M059J (cell line): Measurements from ENCODE around the gene EPN2. TPM values are rescaled to one million over a fixed set of nuclear protein-coding genes. Genes with fewer than 3 reads are reported as not detected.

Experiments used
- DNase-seq: peaks from one replicate; pipeline ENCODE4 v3.0.0-alpha.2; 2012; ENCODE audit warnings: low read depth
- total RNA-seq: library from RNA; depleted of rRNA; stranded (reverse); fragments of >200 nt; shearing (Covaris generic); gene quantifications from 2 replicates; pipeline ENCODE4 v1.2.3, GENCODE V29; 2014

The EPN2 gene
- total RNA-seq, 1 experiment from 2014 or later: 19.1 TPM

DNA sequence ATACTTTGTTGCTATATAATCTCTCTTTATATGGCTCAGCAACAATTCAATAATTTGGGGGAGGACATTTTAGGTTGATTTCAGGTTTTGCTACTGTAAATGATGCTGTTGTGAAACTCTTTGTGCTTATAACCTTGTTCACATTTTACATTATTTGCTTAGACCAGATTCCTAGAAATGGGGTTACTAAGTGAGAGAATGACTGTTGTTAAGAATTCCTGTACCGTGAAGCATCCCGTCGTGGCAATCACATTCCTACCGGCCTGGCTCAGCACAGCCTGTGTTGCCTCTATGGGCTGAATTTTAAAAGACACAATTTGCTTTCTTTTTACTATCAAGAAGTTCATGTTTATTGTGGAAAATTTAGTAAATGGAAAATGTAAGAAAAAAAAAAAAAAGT lies 94.0 kb downstream of the EPN2 start:
- peak; percentile 72 for DNase-seq

DNA sequence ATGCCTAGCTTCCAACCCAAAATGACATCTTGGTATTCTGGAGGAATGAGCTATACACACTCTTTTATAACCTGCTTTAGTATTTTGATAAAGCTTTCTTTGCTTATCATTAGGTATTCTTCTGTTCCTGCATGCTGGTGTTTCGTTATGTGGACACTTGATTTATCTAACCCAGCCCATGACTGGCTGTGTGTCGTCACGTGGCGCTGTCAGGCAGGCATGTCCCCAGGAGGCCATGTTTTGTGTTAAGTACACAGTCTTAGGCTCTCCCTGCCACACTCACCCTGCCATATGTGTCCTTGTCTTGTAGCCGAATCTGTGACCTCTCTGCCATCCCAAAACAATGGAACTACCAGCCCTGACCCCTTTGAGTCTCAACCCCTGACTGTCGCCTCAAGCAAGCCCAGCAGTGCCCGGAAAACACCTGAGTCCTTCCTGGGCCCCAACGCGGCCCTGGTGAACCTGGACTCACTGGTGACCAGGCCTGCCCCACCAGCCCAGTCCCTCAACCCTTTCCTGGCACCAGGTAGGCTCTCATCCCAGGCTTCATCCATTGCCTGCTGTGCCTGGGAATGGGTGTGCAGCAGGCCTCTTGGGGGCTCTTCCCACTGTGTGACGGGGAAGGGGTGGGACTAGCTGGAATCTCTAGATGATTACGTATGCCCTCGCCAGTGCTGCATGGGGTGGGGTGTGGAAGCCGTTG lies 94.5 kb downstream of the EPN2 start:
- DNase-seq: no peak

DNA sequence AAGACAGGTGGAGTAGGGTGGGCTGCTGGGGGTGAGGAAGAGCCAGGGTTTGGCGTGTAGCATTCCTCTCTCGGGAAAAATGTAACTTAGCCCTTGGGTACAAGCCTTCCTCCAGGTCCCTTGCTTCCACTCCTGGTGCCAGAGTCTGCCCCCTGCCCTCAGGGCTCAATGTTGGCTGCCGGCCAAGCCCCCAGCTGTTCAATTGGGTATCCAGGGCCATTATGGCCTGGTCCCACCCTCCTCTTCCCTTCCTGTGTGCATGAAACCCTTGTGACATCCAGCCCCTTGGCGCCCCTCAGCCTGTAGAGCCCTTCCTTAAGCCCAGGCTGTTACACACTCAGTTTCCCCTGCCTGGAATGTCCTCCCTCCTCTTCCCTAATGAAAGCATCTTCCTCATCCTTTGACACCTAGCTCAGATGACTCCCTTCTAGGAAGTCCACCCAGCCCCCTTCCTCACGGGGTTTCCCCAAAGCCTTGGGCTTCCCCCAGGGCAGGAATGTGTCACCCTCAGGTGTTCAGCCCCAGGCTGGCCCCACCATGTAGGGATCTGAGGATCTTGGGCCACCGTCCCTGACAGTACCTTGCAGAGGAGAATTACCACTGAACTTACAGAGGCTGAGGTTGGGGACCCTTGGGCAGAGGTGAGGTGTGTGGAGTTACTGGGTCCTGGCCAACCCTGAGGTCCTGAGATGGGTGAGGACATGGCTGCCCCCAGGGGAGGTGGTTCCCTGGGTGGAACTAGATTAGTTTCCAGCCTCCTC lies 95.4 kb downstream of the EPN2 start:
- no peak for DNase-seq

DNA sequence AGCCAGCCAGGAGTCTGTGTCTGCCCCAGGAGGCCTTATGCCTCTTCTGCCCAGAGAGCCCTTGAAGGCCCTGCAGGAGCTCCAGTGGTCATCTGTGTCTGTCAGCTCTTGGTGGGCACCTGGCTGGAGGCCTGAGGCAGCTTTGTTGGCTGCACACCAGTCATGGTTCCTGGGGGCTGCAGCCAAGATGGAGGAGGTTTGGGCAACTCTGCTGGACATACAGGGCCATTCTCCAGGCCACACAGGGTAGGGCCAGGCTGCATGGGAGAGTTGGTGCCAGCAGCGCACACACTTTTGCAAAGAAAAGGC lies 95.9 kb downstream of the EPN2 start:
- DNase-seq: no peak

DNA sequence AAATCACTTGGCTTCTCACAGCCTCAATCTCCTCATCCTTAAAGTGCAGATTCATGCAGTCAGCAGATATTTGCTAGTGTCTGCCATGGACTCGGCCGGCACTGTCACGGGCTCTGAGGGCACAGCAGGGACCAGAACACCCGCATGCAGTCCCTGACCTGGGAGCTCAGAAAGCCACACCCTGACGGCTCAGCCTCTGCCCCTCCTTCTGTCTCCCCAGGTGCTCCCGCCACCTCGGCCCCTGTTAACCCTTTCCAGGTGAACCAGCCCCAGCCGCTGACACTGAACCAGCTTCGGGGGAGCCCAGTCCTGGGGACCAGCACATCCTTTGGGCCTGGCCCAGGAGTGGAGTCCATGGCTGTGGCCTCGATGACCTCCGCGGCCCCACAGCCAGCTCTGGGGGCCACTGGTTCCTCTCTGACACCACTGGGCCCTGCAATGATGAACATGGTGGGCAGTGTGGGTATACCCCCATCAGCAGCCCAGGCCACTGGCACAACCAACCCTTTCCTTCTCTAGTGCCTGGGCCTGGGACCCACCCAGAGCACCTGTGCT lies 96.6 kb downstream of the EPN2 start:
- DNase-seq: no peak

DNA sequence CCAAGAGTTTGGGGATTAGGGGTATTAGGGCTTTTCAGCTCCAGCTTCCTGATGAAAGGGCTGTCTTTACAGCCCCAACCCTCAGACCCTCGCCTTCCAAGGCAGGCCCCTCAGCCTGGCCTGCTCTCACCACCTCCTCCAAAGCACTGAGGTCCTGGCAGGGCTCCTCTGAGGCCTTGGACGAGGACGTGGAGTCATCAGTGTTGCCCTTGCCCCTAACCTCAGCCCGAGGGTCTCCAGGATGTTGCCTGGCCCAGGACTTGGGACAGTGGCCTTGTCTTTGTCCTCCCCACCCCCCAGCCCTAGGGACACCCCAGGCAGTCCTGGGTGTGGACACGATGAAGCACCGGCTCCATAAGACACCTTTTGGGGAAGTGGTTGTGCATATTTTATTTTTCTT lies 97.2 kb downstream of the EPN2 start:
- DNase-seq: no peak

DNA sequence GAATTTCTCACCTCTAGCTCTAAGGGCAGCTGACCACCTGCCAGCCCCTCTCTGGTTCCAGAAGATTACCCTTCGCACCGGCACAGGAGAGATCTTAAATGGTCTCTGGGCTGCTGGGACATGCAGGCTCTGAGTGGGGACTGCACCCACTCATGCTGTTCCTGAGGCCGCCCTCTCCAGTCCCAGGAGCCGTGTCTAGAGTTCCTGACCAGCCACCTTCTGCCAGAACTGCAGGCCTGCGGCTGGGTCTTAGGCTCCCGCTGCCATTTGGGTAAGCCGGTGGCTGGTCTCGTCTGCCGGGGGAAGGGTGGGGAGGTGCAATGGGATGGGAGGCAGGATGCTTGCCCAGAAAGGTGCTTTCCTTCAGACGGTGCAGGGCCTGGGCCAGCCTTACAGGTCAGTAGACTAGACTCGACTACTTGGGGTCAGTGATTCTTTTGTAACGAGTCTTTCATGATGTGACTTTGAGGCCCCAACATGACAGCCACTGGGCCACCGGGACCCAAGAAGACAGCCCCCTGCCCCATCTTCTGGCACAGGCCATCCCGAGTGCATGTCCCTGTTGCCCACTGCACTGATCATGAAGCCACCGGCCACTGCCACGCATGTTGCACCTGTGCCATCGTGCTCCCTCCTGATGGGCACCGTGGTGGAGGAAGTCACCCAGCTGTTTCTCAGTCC lies 98.9 kb downstream of the EPN2 start:
- no peak for DNase-seq

DNA sequence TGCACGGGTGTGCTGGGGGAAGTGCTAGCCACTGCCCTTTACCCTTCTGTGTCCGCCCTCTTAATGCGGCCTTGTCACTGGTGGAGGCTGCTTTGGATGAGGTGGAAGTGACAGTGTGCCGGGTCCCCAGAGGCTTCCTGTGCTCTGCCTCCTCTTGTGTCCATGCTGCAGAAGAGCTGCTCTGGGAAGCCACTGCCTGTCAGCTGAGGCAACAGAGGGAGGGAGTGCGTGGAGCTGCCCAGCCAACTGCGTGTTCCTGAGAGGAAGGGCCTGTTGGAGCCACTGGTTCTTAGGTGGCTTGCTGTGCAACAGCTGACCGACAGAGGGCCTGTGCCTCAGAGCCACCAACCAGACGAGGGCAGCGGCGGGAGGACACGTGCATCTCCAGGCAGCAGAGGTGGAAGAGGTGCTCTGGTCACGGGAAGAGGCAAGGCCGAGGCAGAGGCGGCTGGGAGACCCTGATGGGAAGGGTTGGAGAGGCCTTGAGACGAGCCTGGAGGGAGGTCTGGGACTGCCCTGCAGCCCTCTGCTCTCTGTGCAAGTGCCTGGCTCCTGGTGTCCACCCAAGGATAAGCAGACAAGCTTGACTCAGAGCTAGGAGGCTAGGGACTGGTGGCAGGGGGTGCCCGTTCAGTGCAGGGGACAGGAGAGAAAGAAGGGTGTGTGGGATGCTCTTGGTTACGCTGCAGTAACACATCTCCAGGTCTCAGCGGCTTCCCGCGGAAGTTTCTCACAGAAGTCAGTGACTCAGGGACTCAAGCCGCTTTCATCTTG lies 100.0 kb downstream of the EPN2 start:
- no peak for DNase-seq

DNA sequence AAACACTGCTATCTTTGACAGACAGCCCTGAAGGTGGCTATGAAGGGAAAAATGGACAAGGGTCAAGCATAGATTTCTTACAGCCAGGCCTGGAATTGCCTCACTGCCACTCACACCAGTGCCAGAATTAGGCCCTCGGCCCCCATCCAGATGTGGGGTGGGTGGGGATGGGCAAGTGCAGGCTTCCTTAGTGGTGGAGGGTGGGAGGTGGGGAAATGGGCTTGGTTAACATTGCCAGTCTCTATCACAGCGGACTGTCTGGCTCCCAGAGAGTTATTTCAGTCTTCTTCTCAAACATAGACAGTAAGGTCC lies 100.5 kb downstream of the EPN2 start:
- DNase-seq: no peak

DNA sequence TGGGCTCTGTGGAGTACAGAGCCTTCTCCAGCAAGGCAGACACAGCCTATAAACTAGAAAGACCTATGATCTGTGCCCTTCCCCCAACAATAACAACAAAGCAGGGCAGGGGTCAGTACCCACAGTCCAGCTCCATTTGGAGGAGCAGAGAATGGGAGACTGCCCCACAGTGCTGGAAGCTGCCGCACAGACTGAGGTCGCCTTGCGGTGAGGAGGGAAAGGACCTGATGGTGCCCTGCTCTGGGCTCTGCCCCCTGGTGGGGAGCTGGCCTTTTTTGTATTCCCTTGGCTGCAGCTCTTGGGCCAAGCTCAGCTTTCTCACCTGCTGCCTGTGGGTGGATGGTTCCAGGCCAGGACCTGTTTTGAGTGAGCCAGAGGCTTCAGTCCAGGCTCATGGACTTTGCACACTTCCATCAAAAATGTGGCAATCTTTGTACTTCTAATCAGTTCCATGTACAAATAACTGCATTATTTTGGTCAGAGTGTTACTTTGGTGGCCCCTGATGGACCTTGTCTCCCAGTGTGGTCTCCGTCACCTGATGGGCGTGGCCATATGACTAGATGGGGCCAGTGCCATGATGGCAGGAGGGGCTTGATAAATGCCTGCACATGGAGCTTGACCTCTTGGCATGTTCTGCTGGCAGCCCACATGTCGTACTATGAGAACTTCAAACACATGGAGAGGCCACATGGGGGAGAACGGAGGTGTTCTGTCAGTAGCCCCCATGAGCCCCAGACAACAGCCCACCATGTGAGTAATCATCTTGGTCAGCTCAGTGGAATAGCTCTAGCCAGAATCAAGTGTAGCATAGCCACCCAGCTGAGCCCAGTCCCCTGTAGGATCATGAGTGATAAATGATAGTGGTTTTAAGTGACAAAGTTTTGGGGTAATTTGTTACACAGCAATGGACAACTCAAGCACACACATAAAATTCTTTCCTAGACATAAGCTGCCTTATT lies 101.1 kb downstream of the EPN2 start:
- DNase-seq: peak; percentile 37

DNA sequence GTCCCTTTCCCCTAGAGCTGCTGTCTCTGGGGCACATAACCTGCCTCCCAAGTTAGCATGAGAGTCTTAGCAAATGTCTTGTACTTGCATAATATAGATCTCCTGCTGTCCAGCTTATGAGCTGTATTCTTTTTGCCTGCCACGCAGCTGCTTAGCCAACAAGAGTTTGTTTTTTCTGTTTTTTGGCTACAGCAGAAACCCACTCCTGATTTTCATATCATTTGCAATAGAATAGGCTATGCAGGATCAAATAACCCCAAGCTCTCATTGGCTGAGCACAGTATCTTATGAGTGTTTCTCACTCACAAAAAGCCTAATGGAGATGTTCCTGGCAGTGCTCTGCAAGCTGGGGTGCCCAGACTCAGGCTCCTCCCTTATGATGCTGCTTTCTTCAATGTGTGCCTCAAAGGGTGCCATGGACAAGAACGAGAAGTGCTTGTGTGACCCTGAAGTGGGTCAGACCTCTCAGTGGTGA lies 102.2 kb downstream of the EPN2 start:
- no peak for DNase-seq

DNA sequence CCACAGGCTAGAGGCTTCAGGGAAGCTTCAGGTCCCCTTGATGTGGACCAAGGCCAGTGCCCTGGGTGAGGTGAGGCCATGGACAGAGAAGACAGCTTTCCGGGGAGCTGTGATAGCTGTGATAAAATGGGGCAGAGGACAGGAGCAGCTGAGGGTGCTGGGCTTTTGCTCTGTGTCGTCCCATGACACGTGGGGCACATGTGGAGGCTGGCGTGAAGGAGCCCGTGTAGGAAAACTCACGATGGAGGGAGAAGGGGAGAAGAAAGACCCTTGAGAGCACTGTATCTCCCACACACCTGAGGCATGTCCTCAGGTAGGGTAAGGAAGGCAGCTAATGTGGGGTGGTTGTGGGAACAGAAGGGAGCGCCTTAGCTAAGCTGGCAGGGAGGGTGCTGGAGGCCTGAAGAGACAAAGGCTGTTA lies 104.1 kb downstream of the EPN2 start:
- DNase-seq: no peak

DNA sequence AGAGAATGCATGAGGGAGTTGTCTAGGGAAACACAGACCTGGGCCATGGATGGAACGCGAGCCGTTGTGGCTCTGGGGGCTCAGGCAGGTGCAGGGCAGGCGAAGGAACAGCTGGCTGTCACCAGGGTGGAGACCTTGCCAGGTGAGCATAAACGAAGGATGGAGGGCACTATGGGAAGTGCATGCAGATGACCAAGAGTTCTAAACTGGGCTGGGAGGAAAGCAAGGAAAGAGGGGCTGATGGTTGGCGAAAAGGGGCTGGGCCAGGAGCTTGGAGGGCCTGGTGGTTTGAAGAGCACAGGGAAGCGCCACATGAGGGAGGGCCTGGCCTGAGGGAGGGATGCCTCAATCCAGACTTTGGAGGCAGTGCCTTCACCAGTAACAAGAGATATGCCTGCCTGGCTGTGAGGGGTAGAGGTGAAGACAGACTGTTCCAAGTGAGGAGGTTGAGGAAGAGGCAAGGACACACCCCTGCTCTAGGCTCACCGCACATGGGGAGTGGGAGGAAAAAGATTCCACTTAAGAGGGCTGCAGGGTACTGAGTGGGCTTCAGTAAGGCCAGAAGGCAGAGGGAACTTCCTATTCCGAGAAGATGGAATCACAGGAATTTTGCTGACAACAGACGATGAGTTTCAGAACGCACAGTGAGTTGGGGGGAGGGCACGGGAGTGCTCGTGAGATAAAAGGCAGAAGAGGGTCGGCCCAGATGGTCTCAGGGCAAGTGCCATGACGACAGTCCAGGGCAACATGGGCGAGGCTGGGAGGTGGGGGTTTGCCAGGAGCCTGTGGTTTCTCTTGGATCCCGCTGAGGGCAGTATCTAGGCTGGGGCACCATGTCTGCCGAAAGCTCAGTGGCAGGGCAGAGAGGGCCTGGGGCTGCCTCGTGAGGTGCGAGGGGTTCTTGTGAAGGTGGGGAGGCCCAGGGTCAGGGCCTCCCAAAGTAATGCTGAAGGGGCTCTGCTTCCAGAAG lies 104.8 kb downstream of the EPN2 start:
- no peak for DNase-seq

DNA sequence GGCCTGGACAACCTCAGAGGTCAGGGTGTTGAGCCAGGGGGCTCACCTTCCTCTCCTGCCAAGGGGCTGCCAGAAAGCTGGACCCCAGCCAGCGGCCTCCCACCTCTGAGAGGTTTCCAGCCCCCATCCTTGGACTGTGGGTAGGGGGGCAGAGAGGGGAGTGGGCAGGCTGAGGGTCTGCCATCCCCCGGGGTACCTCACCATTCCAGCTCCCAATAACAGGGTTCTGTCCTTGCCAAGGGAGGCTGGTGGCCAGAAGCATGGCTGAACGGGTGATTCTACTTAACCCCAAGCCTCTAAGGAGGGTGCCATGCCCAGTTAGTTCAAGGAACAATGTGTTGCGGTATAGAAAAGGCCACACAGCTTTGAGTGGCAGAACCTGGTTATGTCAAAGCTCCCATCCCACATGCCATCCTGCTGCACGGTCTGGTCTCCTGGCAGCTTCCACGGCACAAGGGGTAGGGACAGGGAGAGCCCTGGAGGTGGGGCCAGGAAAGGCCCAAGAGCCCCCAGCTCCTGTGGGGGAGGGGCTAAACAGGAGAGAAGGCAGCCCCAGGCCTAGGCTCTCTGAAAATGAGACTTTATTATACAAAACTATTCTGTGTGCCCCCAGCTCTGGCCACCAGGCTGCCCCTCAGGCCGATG lies 105.6 kb downstream of the EPN2 start:
- no peak for DNase-seq

DNA sequence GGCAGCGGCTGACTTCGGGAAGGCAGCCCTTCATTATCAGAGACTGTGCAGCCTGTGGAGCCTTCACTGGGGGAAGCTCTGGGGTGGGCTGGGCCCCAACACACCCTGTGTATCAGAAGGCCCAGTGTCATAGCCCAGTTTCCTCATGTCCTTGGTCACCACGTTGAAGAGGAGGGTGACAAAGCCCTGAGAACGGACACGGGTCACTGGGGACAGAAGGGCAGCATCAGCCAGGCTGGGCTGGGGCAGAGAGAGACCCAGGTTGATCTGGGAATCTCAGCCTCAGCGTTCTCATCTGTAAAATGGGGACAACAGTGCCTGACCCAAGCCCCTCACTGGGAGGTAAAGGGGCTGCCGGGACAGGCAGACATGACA lies 106.1 kb downstream of the EPN2 start:
- DNase-seq: no peak

DNA sequence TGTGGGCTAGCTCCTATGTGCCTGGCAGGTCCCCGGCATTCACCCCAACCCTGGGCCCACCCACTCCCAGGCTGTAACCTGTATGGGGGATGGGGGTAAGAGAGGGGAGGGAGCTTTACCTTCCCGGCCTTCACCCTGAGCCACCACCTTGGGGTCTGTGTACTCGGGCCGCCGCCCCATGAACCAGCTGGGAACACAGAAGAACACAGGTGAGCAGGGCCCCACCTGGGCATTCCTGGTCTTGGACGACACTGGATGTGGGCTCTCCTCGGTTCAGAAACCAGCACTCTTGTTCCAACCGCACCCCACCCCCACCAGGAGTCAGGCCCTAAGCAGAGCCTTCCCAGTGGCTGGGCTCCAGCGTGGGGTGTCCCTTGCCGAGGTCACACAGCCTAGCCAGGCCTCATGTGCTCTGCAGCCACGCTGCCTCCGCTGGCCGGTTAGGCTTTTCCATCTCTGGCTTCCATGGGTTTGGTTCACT lies 106.5 kb downstream of the EPN2 start:
- no peak for DNase-seq

DNA sequence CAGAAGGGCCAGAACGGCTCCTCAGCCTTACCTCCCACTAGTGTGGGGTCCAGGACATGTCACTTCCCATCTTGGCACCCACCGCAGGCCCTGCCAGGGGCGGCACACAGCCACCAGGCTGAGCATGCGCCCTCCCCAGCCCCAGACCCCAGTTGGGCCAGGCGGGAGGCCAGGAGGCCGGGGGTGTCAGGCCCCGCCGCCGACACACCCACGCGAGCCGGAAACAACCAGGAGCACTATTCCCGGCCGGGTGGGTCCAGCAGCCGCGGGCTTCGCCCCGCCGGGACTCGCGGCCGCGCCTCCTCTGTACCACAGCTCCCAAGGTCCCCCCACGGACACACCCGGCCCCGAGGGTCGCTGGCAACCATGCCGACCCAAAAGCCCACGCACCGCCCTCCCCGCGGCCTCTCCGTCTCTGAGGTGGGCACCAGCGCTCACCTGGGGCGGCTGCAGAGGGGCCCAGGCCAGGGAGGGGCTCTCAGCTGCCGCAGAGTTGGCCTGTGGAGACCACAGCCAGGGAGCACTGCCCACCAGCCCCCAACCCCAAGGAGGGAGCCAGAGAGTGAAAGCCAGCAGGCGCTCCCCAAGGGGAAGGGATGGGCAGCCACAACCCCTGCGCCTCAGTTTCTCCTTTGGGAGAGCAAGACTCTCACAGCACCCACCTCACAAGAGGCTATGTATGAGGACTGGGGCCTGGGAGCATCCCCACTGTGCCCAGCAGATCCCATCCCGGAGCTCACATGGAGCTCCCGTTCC lies 107.3 kb downstream of the EPN2 start:
- DNase-seq: no peak

DNA sequence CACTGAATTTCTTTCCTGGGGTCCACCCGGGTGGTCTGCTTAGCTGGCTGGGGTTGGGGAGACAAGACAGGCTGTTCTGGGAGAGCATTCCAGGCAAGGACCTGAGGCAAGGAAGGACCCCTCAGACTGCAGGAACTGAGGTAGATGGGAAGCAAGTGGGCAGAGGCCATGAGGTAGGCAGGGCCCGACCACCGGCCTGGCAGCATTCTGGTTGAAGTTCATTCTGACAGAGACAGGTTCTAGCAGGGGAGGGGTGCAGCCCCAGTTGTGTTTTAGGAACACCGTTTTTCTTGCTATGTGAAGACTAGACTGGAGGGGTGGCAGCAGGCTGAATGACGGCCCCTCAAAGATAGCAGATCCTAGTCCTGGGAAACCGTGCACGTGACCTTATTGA lies 107.9 kb downstream of the EPN2 start:
- DNase-seq: no peak
